DND-41 (cell line): Measurements from ENCODE around the gene LDB2.
"Not testable (repeated sequence)": the region's sequence is repeated elsewhere in the genome, so short reads cannot be mapped to it uniquely, and the experiment has no call there.

Experiments used
- ATAC-seq: fragments of 200-7000 bp; cut with Tn5 transposase; 3 replicates; pipeline ENCODE4 v1.9.1; 2021; ENCODE audit warnings: low read depth; ENCODE audit not compliant: insufficient read depth
- DNase-seq: peaks from one replicate; pipeline ENCODE4 v3.0.0-alpha.2; 2020
- H2AFZ ChIP-seq: 2 replicates; pipeline ENCODE4 v1.6.0; 2012; ENCODE audit warnings: low read depth, low read length
- H3K27ac ChIP-seq: 2 replicates; pipeline ENCODE4 v1.5.1; 2012; ENCODE audit warnings: low read length, inconsistent platforms
- H3K27me3 ChIP-seq: fragments of 200-600 bp; sonication (generic); 2 replicates; pipeline ENCODE4 v1.6.0; 2012; ENCODE audit warnings: low read length, mild to moderate bottlenecking, inconsistent platforms; ENCODE audit not compliant: insufficient read depth, poor library complexity
- H3K36me3 ChIP-seq: 2 replicates; pipeline ENCODE4 v1.5.1; 2012; ENCODE audit warnings: low read length, inconsistent platforms; ENCODE audit not compliant: insufficient read depth
- H3K4me1 ChIP-seq: 2 replicates; pipeline ENCODE4 v1.5.1; 2012; ENCODE audit warnings: mild to moderate bottlenecking, low read length; ENCODE audit not compliant: insufficient read depth
- H3K4me2 ChIP-seq: 2 replicates; pipeline ENCODE4 v1.6.0; 2012; ENCODE audit warnings: mild to moderate bottlenecking, moderate library complexity, low read length, inconsistent platforms; ENCODE audit not compliant: insufficient read depth
- H3K4me3 ChIP-seq, 2 experiments: fragments of 200-600 bp in 1 of 2; shearing (Covaris generic) in 1 of 2; 2 replicates each; pipeline ENCODE4 v1.5.1; 2012 to 2016; ENCODE audit warnings: inconsistent platforms in 2 of 2, low read length in 2 of 2, mild to moderate bottlenecking in 2 of 2, low read depth in 1 of 2, moderate library complexity in 1 of 2
- H3K79me2 ChIP-seq: 2 replicates; pipeline ENCODE4 v1.6.0; 2012; ENCODE audit warnings: low read length, inconsistent platforms; ENCODE audit not compliant: insufficient read depth
- H3K9ac ChIP-seq: 2 replicates; pipeline ENCODE4 v1.6.0; 2012; ENCODE audit warnings: low read depth, mild to moderate bottlenecking, inconsistent platforms, low read length, moderate library complexity
- H3K9me3 ChIP-seq: 2 replicates; pipeline ENCODE4 v1.5.1; 2012; ENCODE audit warnings: low read length, moderate library complexity, mild to moderate bottlenecking, inconsistent platforms; ENCODE audit not compliant: insufficient read depth, severe bottlenecking
- H4K20me1 ChIP-seq: 2 replicates; pipeline ENCODE4 v1.6.0; 2012; ENCODE audit warnings: low read length; ENCODE audit not compliant: insufficient read depth
- EZH2 ChIP-seq: IDR thresholded peaks from 3 replicates; pipeline ENCODE4 v1.6.1; 2012; ENCODE audit warnings: borderline replicate concordance, low read depth, mild to moderate bottlenecking, moderate library complexity, low read length, inconsistent platforms; ENCODE audit not compliant: severe bottlenecking
- TF ChIP-seq, protein P1 (sequence below): IDR thresholded peaks from 2 replicates; pipeline ENCODE4 v1.5.1; 2012; ENCODE audit warnings: borderline replicate concordance, low read length, moderate library complexity, mild to moderate bottlenecking; ENCODE audit not compliant: poor library complexity, severe bottlenecking; ENCODE audit errors: extremely low read depth

The LDB2 gene

DNA sequence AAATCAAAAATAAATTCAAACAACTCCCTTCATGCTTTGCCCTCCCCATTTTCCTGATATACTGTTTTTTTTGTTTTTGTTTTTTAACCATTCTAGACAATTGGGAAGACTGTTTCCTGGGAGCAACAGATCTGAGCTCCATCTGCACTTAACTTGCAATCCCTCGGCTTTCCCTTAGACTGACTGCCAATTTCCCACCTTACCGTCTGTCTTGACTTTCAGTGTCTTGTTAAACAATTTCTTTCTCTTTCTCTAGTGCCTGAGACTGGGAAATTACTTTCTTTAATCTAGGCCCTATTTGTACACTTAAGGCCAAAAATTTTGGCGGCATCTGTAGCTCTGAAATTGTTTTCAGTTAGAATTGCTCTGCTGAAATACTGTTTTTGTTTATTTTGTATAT is 326.3 kb downstream of the LDB2 start:
- H4K20me1 ChIP-seq: no peaks in the 10 kb centered on the region
- no peak for TF ChIP-seq EZH2
- TF ChIP-seq, protein P1, sequence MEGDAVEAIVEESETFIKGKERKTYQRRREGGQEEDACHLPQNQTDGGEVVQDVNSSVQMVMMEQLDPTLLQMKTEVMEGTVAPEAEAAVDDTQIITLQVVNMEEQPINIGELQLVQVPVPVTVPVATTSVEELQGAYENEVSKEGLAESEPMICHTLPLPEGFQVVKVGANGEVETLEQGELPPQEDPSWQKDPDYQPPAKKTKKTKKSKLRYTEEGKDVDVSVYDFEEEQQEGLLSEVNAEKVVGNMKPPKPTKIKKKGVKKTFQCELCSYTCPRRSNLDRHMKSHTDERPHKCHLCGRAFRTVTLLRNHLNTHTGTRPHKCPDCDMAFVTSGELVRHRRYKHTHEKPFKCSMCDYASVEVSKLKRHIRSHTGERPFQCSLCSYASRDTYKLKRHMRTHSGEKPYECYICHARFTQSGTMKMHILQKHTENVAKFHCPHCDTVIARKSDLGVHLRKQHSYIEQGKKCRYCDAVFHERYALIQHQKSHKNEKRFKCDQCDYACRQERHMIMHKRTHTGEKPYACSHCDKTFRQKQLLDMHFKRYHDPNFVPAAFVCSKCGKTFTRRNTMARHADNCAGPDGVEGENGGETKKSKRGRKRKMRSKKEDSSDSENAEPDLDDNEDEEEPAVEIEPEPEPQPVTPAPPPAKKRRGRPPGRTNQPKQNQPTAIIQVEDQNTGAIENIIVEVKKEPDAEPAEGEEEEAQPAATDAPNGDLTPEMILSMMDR: no peak
- no peaks in the 10 kb centered on the region for H3K9me3 ChIP-seq
- H3K27ac ChIP-seq: no peak overlapping the region
- H3K4me1 ChIP-seq: no peaks in the 10 kb centered on the region
- H3K9ac ChIP-seq: no peak overlapping the region
- H3K4me3 ChIP-seq: no peak overlapping the region
- no peak overlapping the region for H3K4me2 ChIP-seq
- ATAC-seq (no peak), DNase-seq (no peak)
- no peak overlapping the region for H2AFZ ChIP-seq
- no peaks in the 10 kb centered on the region for H3K79me2 ChIP-seq
- no peaks in the 10 kb centered on the region for H3K36me3 ChIP-seq
- no peaks in the 10 kb centered on the region for H3K27me3 ChIP-seq

DNA sequence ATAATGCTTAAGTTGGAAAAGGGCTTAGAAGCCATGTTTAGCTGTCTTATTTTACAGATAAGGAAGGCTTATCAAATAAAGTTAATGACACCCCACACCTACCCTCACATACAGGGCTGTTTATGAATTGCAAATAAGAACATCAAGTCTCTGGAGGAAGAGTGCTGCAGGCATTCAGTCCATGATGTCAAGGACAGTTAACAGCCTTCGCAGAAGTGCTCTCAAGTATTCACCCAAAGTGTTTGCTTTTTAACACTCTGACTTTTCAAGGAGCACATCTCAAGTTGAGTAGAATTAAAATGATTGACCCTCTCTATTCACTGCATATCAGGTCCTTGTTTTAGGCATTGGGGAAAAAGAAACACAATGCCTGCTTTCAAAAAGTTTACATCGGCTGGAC is 328.7 kb downstream of the LDB2 start:
- Histone ChIP-seq H3K9me3 (no peaks in the 10 kb centered on the region), H3K4me1 (no peaks in the 10 kb centered on the region), H3K9ac (no peak overlapping the region), H3K36me3 (no peaks in the 10 kb centered on the region), H3K4me2 (no peak overlapping the region), H3K79me2 (no peaks in the 10 kb centered on the region), H3K27me3 (no peaks in the 10 kb centered on the region), H4K20me1 (no peaks in the 10 kb centered on the region), H3K27ac (no peak overlapping the region), H2AFZ (no peak overlapping the region), H3K4me3 (no peak overlapping the region)
- no peak for DNase-seq
- no peak for TF ChIP-seq EZH2
- TF ChIP-seq, protein P1: no peak
- ATAC-seq: no peak

GRCh38 chr4:16557316-16557715 is 341.1 kb downstream of the LDB2 start:
- not testable (repeated sequence) for DNase-seq, H3K4me1 ChIP-seq, H3K4me2 ChIP-seq, H2AFZ ChIP-seq, H3K9ac ChIP-seq, H3K79me2 ChIP-seq, ATAC-seq, H3K4me3 ChIP-seq, H3K27me3 ChIP-seq, H3K9me3 ChIP-seq, H3K36me3 ChIP-seq, H4K20me1 ChIP-seq, H3K27ac ChIP-seq

DNA sequence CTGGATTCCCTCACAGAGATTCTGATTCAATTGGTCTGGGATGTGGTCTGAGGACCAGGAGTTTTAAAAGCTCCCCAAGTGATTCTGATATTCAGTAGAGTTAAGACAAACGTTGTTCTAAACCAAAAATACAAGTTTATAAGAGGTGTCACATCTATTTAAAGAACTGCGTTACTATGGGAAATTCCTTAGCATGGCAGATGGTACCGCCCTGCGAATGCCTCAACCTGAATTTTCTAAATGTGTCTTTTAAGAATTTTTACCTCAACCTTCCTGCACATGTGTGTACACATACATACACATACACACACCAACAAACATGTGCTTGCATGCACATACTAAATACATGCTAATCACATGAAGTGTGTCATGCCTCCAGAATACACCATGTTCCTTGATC is 343.3 kb downstream of the LDB2 start:
- ATAC-seq: no peak
- H3K9ac ChIP-seq: no peak overlapping the region
- no peaks in the 10 kb centered on the region for H3K4me1 ChIP-seq
- no peak for DNase-seq
- H4K20me1 ChIP-seq: no peaks in the 10 kb centered on the region
- no peak overlapping the region for H3K27ac ChIP-seq
- H3K79me2 ChIP-seq: no peaks in the 10 kb centered on the region
- H3K27me3 ChIP-seq: no peaks in the 10 kb centered on the region
- H3K9me3 ChIP-seq: no peaks in the 10 kb centered on the region
- H3K36me3 ChIP-seq: no peaks in the 10 kb centered on the region
- H3K4me2 ChIP-seq: no peak overlapping the region
- H2AFZ ChIP-seq: no peak overlapping the region
- no peak for TF ChIP-seq EZH2
- TF ChIP-seq, protein P1: no peak
- H3K4me3 ChIP-seq: no peak overlapping the region
